HEK293T (cell line): Measurements from ENCODE around the gene HUWE1.

Source experiments
- FOXA1 ChIP-seq: fragments of 450-650 bp; IDR thresholded peaks from 2 replicates; pipeline ENCODE4 v1.6.1; 2016; ENCODE audit warnings: mild to moderate bottlenecking
- FOXM1 ChIP-seq: fragments of 450-650 bp; IDR thresholded peaks from 2 replicates; pipeline ENCODE4 v1.6.1; 2017; ENCODE audit warnings: mild to moderate bottlenecking, borderline replicate concordance
- NFRKB ChIP-seq: fragments of 450-650 bp; IDR thresholded peaks from 2 replicates; pipeline ENCODE4 v1.6.1; 2016; ENCODE audit warnings: mild to moderate bottlenecking, moderate library complexity

- no peak for TF ChIP-seq FOXM1
- no peak for TF ChIP-seq FOXA1
- TF ChIP-seq NFRKB = no peak
Observed at GRCh38 chrX:53621418-53621986, 65.0 kb downstream of the HUWE1 start.
